NB4 (cell line): ENCODE data around the gene AGBL1.

Experiments
- CTCF ChIP-seq: IDR thresholded peaks from one replicate; pipeline ENCODE4 v1.5.1; 2012; ENCODE audit warnings: low read depth, low read length
- POLR2A ChIP-seq: IDR thresholded peaks from 2 replicates; pipeline ENCODE4 v1.6.1; 2011; ENCODE audit warnings: mild to moderate bottlenecking; ENCODE audit not compliant: insufficient read length; ENCODE audit errors: extremely low read depth

- TF ChIP-seq CTCF, result no peak
- no peak for TF ChIP-seq POLR2A
Observed at GRCh38 chr15:86327230-86327865, 247.7 kb downstream of the AGBL1 start.
